B cell (primary cell): ENCODE results near the gene ARFGAP1. TPM values are rescaled to one million over a fixed set of nuclear protein-coding genes. Genes with fewer than 3 reads are reported as not detected.
A peak's percentile ranks its signal among the peaks of the same experiment; 100 is the strongest.

Source experiments
- ATAC-seq: fragments of 200-7000 bp; cut with Tn5 transposase; one replicate; pipeline ENCODE4 v1.10.0; 2021; ENCODE audit warnings: low read depth, mild to moderate bottlenecking, moderate number of reproducible peaks, moderate library complexity
- CTCF ChIA-PET: fragments of 350-600 bp; sonication (Branson Sonifier 250); formaldehyde crosslinking; loops from one replicate; lab custom pipeline; 2021; ENCODE audit warnings: antibody characterized with exemption, inconsistent platforms; lab: Charles Lee
- POLR2A ChIA-PET: fragments of 350-600 bp; sonication (Branson Sonifier 250); formaldehyde crosslinking; loops from one replicate; lab custom pipeline; 2021; ENCODE audit warnings: antibody characterized with exemption; lab: Charles Lee
- DNase-seq: peaks from one replicate; pipeline ENCODE4 v3.0.0; 2013
- H2AFZ ChIP-seq: 2 replicates; pipeline ENCODE4 v1.6.1; 2012; ENCODE audit warnings: mild to moderate bottlenecking, low read depth, low read length; ENCODE audit not compliant: insufficient read depth, poor library complexity, severe bottlenecking
- H3K27ac ChIP-seq, 2 donors: 1 replicate in 1 of 2; 2 replicates in 1 of 2; pipeline ENCODE4 v1.5.1; 2012 to 2013; ENCODE audit warnings: low read length in 2 of 2, mild to moderate bottlenecking in 2 of 2, moderate library complexity in 1 of 2
- H3K27me3 ChIP-seq, 4 experiments: fragments of 200-600 bp in 1 of 4; sonication (generic) in 1 of 4; replicated peaks in 1 of 4; 1 replicate in 2 of 4; 2 replicates in 2 of 4; pipeline versions ENCODE4 v1.6.1 to v1.7.0; 2013 to 2016; ENCODE audit warnings: low read length in 3 of 4, mild to moderate bottlenecking in 2 of 4, mixed read lengths in 1 of 4, moderate library complexity in 1 of 4; ENCODE audit not compliant: insufficient read depth in 4 of 4, control insufficient read depth in 3 of 4; ENCODE audit errors: control extremely low read depth in 1 of 4
- H3K36me3 ChIP-seq, 2 experiments: replicated peaks in 1 of 2; 1 replicate in 1 of 2; 2 replicates in 1 of 2; pipeline versions ENCODE4 v1.6.1 to v1.7.1; 2013; ENCODE audit warnings: low read length in 1 of 2; ENCODE audit not compliant: insufficient read depth in 2 of 2, control insufficient read depth in 1 of 2; ENCODE audit errors: control extremely low read depth in 1 of 2, extremely low read depth in 1 of 2
- H3K4me1 ChIP-seq, 2 donors: fragments of 200-600 bp in 1 of 2; sonication (generic) in 1 of 2; 1 replicate in 1 of 2; 2 replicates in 1 of 2; pipeline versions ENCODE4 v1.5.1 to v1.6.1; 2013 to 2017; ENCODE audit warnings: low read length in 2 of 2; ENCODE audit not compliant: control insufficient read depth in 2 of 2, insufficient read depth in 2 of 2
- H3K4me2 ChIP-seq: replicated peaks from 2 replicates; pipeline ENCODE3; 2012; ENCODE audit warnings: mild to moderate bottlenecking, low read depth, low read length; ENCODE audit not compliant: poor library complexity, severe bottlenecking
- H3K4me3 ChIP-seq, 5 experiments: fragments of 200-600 bp in 1 of 5; sonication (generic) in 1 of 5; 1 replicate in 3 of 5; 2 replicates in 2 of 5; pipeline versions ENCODE4 v1.5.1 to v1.7.0; 2011 to 2016; ENCODE audit warnings: low read length in 4 of 5, mild to moderate bottlenecking in 4 of 5, low read depth in 2 of 5, control low read depth in 1 of 5, moderate library complexity in 1 of 5; ENCODE audit not compliant: insufficient read depth in 1 of 5; ENCODE audit errors: control extremely low read depth in 1 of 5, extremely low read depth in 1 of 5
- H3K79me2 ChIP-seq: fragments of 200-600 bp; sonication (generic); one replicate; pipeline ENCODE4 v1.6.0; 2016; ENCODE audit warnings: low read length; ENCODE audit not compliant: control insufficient read depth, insufficient read depth
- H3K9ac ChIP-seq: fragments of 200-600 bp; sonication (generic); 2 replicates; pipeline ENCODE4 v1.6.1; 2017; ENCODE audit warnings: mild to moderate bottlenecking, low read length, moderate library complexity
- H3K9me3 ChIP-seq, 3 donors: one replicate each; pipeline versions ENCODE4 v1.6.1 to v1.7.1; 2013; ENCODE audit warnings: low read length in 2 of 3; ENCODE audit not compliant: control insufficient read depth in 2 of 3, insufficient read depth in 1 of 3; ENCODE audit errors: control extremely low read depth in 1 of 3
- H4K20me1 ChIP-seq: 2 replicates; pipeline ENCODE4 v1.6.0; 2012; ENCODE audit warnings: mild to moderate bottlenecking, low read length; ENCODE audit not compliant: insufficient read depth, control insufficient read depth, poor library complexity, severe bottlenecking
- H3K27ac Mint-ChIP-seq: one replicate; pipeline ENCODE4 v1.8.0; 2021; ENCODE audit warnings: mixed read lengths
- H3K27me3 Mint-ChIP-seq: one replicate; pipeline ENCODE4 v1.8.0; 2021; ENCODE audit warnings: mixed read lengths
- H3K4me1 Mint-ChIP-seq: one replicate; pipeline ENCODE4 v1.8.0; 2021; ENCODE audit warnings: mixed read lengths
- H3K4me3 Mint-ChIP-seq: one replicate; pipeline ENCODE4 v1.8.0; 2021; ENCODE audit warnings: mixed read lengths
- H3K9me3 Mint-ChIP-seq: one replicate; pipeline ENCODE4 v1.8.0; 2022; ENCODE audit warnings: mixed read lengths; ENCODE audit not compliant: insufficient read depth
- CTCF ChIP-seq: fragments of 200-600 bp; IDR thresholded peaks from one replicate; pipeline ENCODE4 v1.8.0; 2022; ENCODE audit warnings: antibody characterized with exemption, mild to moderate bottlenecking
- EZH2 ChIP-seq: IDR thresholded peaks from 2 replicates; pipeline ENCODE4 v1.6.1; 2012; ENCODE audit warnings: borderline replicate concordance, low read depth, mild to moderate bottlenecking, moderate library complexity, low read length; ENCODE audit not compliant: insufficient read depth, poor library complexity, severe bottlenecking
- WGBS: methylation state at CpG from one replicate; pipeline ENCODE4 v1.1.5; 2013; ENCODE audit warnings: missing lambda C conversion rate; ENCODE audit not compliant: insufficient coverage; 5-methylcytosine and 5-hydroxymethylcytosine counted together
- intact Hi-C: fragments of 100-400 bp; cut with micrococcal nuclease; formaldehyde crosslinking; loops from one replicate; pipeline ENCODE4 v1.10.0; 2022
- polyA plus RNA-seq: library from polyadenylated mRNA; depleted of rRNA; stranded (reverse); fragments of >200 nt; gene quantifications from 2 replicates; pipeline ENCODE4 v1.2.3, GENCODE V29; 2012
- total RNA-seq, 2 donors: library from RNA; stranded (reverse); fragments of 120-200 nt in 1 of 2; gene quantifications; 1 replicate in 1 of 2; 2 replicates in 1 of 2; pipeline versions ENCODE4 v1.2.3 to v1.2.4, GENCODE V29; 2013 to 2022

Gene ARFGAP1
- total and polyA plus RNA-seq, 2 donors (not counting 1 experiment from before 2014, with no cell fraction given) = 83.2 to 99.4 TPM

- ATAC-seq = no peak
Observed at GRCh38 chr20:63254606-63255384, 17.8 kb upstream of the ARFGAP1 start.

More at GRCh38 chr20:63254606-63255384, 17.8 kb upstream of the ARFGAP1 start:
- TF ChIP-seq CTCF (no peak), EZH2 (no peak)
- Mint-ChIP-seq H3K4me1 (peaks cover 10% of the 10 kb centered on the region), H3K27ac (no peak overlapping the region), H3K4me3 (peak overlapping the region; percentile 55), H3K27me3 (peaks cover 49% of the 10 kb centered on the region), H3K9me3 (no peaks in the 10 kb centered on the region)
- no peak overlapping the region for H3K9ac ChIP-seq
- WGBS = 9% methylated on average over 53 of the region's 56 CpGs
- peak overlapping the region; percentile 64 for H3K4me2 ChIP-seq
- H3K27ac ChIP-seq = no peak overlapping the region
- DNase-seq = peak; percentile 24
- no peak overlapping the region for H2AFZ ChIP-seq
- H3K79me2 ChIP-seq = no peaks in the 10 kb centered on the region
- CTCF ChIA-PET = interaction anchor here (0.6 kb wide), 1 partner anchor 32 kb away, joined by 3 read pairs; no protein-coding TSS in a partner anchor
- H3K4me1 ChIP-seq = peaks cover 8 to 11% of the 10 kb centered on the region in 2 donors
- no peak overlapping the region for H3K4me3 ChIP-seq
- POLR2A ChIA-PET = no interaction called here
- no peaks in the 10 kb centered on the region for H3K9me3 ChIP-seq
- no peaks in the 10 kb centered on the region for H4K20me1 ChIP-seq
- intact Hi-C loops = no loop called here
- no peaks in the 10 kb centered on the region for H3K36me3 ChIP-seq
- H3K27me3 ChIP-seq = peaks cover 0 to 43% (median 14%) of the 10 kb centered on the region in 4 experiments
